ENCODE results near the gene CCDC77.
"Not testable (repeated sequence)": the region's sequence is repeated elsewhere in the genome, so short reads cannot be mapped to it uniquely, and the experiment has no call there.

Gene CCDC77

DNA sequence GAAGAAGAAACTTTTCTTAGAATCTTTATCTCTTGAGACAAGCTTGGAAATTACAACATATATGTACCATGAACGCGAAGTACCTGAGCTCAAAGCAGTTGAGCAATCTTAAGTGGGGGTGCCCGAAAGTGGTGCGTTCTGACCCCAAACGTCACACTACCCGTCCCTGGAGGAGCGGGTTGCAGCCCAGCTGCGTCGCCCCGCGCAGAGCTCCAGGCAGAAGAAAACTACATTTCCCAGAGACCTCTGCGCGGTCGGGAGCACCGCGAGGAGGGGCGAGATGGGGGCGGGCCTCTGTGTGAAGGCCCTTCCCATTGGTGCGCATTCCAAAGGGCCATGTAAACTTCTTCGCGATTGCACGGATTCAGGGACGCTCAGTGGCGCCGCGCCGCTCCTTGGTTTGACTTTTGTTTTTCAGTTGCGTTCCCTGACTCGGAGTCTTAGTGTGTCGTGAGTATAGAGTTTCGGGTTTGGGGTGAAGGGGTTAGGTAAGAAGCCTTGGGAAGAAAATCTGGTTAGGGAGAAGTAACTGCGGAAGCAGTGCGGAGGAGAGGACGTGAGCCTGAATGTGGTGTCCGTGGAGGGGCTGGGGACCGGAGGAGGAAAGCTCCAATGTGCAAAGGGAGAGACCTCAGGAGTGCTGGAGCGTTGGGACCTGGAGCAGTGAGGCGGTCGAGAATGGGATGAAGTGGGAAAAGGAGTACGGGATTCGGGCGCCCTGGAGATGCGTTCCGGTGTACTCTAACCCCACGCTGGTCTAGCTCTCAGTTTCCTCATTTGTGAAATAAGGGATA, at the start of gene CCDC77:
Gene CCDC77, plus strand, starts transcription at position 410 of the 794 bp plus-strand sequence. CDS start 7,740 bp downstream, outside the sequence.
- DNase-seq: no peak

- no peak for DNase-seq
These were observed 45.0 kb upstream of the CCDC77 start for GRCh38 chr12:356276-356988.

DNA sequence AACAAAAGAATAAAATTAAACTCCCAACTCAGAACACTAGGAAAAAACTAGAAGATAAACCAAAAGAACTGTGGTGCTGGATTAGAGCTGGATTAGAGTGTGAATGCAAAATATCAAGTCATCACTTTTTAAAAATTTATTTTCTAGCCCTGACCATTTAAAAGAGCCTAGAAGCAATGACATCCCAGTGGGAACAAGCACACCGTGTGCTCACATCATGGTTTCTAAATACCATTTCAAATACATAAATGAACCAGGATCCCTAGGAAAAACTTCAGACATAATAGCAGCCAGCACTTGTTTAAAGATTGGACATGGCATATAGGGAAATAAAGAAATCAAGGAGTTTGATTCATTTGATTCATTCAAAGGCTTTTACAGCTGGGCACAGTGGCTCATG, 42.4 kb upstream of the CCDC77 start:
- DNase-seq: no peak

DNA sequence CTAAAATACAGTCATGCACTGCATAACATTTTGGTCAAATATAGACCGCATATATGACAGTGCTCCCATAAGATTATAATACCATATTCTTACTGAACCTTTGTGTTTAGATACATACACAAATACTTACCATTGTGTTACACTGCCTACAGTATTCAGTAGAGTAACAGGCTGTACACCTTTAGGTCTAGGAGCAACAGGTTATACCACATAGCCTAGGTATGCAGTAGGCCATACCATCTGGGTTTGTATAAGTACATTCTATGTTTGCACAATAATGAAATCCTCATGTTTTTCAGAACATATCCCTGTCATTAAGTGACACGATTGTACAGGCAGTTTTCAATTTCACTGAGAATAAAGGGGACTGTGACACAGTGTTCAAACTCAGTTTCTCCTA, 34.6 kb upstream of the CCDC77 start:
- no peak for DNase-seq

DNA sequence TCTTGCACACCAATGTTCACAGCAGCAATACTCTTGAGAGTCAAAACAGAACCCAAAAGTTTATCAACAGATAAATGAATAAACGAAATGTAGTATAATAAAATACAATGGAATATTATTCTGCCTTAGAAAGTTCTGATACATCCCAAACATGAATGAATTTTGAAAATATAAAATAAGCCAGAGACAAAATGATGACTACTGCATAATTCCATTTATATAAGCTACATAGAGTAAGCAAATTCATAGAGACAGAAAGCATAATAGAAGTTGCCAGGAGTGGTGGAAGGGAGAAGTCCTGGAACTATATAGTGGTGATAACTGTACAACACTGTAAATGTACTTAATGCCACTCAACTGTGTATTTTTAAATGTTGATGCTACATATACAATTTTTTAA, 33.5 kb upstream of the CCDC77 start:
- no peak for DNase-seq

DNA sequence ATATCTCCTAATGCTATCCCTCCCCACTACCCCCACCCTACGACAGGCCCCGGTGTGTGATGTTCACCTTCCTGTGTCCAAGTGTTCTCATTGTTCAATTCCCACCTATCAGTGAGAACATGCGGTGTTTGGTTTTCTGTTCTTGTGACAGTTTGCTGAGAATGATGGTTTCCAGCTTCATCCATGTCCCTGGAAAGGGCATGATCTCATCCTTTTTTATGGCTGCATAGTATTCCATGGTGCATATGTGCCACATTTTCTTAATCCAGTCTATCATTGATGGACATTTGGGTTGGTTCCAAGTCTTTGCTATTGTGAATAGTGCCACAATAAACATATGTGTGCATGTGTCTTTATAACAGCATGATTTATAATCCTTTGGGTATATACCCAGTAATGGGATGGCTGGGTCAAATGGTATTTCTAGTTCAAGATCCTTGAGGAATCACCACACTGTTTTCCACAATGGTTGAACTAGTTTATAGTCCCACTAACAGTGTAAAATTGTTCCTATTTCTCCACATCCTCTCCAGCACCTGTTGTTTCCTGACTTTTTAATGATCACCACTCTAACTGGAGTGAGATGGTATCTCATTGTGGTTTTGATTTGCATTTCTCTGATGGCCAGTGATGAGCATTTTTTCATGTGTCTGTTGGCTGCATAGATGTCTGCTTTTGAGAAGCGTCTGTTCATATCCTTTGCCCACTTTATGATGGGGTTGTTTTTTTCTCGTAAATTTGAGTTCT, 30.5 kb upstream of the CCDC77 start:
- not testable (repeated sequence) for DNase-seq

- no peak for DNase-seq
These were observed 14.8 kb upstream of the CCDC77 start for GRCh38 chr12:386651-387050.

GRCh38 chr12:388012-388411, 13.4 kb upstream of the CCDC77 start:
- DNase-seq: no peak

- DNase-seq: no peak
These were observed 12.8 kb upstream of the CCDC77 start for GRCh38 chr12:388541-389141.

GRCh38 chr12:389142-390096, 12.0 kb upstream of the CCDC77 start, which contains the start of gene KDM5A:
Gene KDM5A, minus strand, starts transcription at chr12:389320. Its CDS starts 229 bp downstream, at chr12:389091.
- no peak for DNase-seq

- no peak for DNase-seq
These were observed 616 bp upstream of the CCDC77 start for GRCh38 chr12:400828-401227.

DNA sequence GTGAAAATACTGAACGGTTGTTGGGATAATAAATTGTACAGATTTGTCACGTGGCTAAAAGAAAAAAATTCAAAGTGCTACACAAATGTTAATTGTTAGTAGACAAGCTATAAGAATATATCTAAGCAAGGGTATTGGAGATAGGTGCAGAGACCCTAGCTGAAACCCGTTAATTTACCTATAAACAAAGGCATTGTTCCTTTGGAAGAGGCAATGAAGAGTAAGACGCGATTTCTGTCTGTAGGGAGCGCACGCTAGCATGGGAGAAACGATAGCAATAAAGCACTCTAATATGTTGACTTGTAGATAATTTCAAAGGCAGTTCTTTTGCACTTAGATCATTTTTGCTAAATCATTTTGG, 565 bp downstream of the CCDC77 start:
- no peak for DNase-seq

GRCh38 chr12:414859-415258, 13.4 kb downstream of the CCDC77 start:
- no peak for DNase-seq

- DNase-seq: no peak
These were observed 17.0 kb downstream of the CCDC77 start for GRCh38 chr12:418432-418831.

DNA sequence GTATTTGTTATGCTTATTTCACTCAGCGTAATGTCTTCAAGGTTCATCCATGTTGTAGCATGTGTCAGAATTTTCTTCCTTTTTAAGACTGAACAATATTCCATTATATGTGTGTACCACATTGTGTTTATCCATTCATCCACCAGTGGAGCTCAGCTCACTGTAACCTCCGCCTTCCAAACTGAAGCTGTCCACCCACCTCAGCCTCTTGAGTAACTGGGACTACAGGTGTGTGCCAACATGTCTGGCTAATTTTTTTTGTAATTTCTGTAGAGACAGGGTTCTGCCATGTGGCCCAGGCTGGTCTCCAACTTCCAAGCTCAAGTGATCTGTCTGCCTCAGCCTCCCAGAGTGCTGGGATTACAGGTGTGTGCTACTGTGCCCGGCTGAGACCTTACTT, 21.1 kb downstream of the CCDC77 start:
- DNase-seq: no peak

DNA sequence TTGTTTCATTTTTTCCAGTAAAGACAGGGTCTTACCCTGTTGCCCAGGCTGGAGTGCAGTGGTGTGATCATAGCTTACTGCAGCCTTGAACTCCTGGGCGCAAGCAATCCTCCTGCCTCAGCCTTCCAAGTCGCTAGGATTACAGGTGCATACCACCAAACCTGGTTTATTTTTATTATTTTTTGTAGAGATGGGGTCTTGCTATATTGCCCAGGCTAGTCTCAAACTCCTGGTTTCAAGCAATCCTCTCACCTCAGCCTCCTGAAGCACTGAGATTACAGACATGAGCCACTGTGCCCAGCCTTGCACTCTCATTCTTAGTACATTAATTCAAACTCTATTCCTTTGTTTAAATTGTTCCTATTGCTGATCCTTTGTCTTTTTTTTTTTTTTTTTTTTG, 34.3 kb downstream of the CCDC77 start:
- DNase-seq: not testable (repeated sequence)

- DNase-seq: peak in 26 of 56 donors; percentile 3 to 82 (median 22)
These were observed 40.9 kb downstream of the CCDC77 start for GRCh38 chr12:442235-442884.

DNA sequence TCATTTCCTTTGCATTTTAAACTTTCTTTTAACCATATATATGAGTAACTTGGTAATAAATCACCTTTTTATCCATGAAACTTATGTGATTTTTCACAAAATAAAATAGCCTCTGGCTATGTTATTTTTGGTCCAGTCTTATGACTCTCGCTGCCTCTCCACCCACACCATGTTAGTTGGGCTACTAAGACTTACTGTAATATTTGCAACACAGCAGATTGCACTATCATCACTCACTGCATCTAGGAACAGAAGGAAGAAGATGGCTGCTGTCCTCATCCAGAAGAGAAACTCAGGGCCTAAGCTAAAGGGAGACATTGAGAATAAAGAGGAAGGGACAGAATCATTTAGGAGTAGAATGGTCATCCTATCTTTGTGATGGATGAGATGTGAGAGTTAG, 45.7 kb downstream of the CCDC77 start:
- DNase-seq: no peak

DNA sequence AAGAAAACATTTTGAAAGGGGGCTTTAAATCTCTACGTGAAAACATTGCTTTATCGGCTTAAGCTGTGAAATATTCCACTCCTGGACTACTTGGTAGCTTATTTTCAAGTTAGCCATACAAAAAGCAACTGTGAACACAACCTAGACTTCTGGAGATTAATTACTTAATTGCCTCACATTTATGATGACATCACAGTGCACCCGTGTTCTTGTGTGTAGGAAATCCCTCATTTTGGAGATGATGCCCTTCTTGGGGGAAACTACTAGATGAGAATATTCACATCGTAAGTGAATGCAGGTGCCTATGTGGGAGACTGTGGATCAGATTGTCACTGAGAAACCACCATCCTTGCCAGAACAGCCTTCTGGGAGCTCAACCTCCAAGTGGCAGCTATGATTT, 47.8 kb downstream of the CCDC77 start:
- no peak for DNase-seq

- no peak for DNase-seq
These were observed 49.0 kb downstream of the CCDC77 start for GRCh38 chr12:450438-450837.

Data from amygdala (tissue), 56 donors.